C4-2B (cell line): Measurements from ENCODE around the gene PAM16.

ENCODE experiments used
- H3K27ac ChIP-seq: fragments of 450-650 bp; 2 replicates; pipeline ENCODE4 v1.5.1; 2017
- ZFX ChIP-seq: fragments of 450-650 bp; IDR thresholded peaks from 2 replicates; pipeline ENCODE4 v1.6.1; 2017
- TF ChIP-seq, protein P1 (sequence below): fragments of 450-650 bp; conservative IDR thresholded peaks from 2 replicates; pipeline ENCODE4 v1.5.1; 2017; ENCODE audit warnings: mild to moderate bottlenecking

The PAM16 gene

GRCh38 chr16:4339909-4340308 is 11.2 kb downstream of the PAM16 start:
- TF ChIP-seq ZFX, result no peak
- TF ChIP-seq, protein P1, sequence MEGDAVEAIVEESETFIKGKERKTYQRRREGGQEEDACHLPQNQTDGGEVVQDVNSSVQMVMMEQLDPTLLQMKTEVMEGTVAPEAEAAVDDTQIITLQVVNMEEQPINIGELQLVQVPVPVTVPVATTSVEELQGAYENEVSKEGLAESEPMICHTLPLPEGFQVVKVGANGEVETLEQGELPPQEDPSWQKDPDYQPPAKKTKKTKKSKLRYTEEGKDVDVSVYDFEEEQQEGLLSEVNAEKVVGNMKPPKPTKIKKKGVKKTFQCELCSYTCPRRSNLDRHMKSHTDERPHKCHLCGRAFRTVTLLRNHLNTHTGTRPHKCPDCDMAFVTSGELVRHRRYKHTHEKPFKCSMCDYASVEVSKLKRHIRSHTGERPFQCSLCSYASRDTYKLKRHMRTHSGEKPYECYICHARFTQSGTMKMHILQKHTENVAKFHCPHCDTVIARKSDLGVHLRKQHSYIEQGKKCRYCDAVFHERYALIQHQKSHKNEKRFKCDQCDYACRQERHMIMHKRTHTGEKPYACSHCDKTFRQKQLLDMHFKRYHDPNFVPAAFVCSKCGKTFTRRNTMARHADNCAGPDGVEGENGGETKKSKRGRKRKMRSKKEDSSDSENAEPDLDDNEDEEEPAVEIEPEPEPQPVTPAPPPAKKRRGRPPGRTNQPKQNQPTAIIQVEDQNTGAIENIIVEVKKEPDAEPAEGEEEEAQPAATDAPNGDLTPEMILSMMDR, result no peak
- no peak overlapping the region for H3K27ac ChIP-seq

DNA sequence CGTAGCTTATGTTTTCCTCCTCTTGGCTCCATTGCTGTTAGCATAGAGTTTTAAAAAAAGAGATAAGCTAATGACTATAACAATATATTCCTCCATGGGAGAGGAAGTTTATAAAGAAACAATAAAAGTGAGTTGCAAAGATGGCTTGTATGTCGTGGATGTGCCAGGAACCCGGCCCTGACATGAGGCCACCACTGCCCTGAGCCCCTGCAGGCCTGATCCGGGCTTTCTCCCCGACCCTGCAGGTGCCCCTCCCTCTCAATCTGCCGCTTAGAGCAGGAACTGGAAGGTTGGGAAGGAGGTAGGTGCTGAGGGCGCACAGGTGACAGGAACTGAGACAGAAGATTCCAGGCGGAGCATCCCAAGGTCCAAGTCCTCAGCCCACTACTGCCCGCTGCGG is 11.7 kb downstream of the PAM16 start:
- no peak overlapping the region for H3K27ac ChIP-seq
- no peak for TF ChIP-seq ZFX
- TF ChIP-seq, protein P1, result no peak

DNA sequence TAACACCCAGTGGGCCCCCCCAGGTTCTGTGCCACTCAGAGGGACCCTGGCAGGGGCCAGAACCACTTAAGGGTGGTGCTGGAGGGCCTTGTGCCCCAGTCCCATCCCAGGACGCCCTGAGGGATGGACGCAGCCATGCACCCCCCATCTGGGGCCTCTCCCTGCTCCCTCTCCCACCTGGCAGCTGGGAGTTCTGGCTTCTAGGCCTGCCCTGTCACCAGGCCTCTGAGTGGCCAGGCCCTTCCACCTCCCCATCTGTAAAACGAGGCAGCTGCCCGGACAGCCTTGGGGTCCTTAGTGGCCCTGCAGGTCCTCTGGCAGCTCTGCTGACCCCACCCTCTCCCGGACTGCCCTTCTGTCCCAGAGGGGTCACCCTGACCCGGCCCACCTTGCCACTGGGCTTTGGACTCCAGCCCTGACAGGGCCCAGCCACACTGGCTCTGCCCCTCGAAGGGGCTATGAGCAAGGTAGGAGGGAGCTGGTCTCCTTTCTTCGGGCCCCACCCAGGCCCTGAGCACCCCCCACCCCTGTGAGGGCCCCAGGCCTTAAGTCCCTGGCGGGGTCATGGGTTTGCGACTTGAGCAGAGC is 12.3 kb downstream of the PAM16 start:
- TF ChIP-seq, protein P1, result no peak
- no peak for TF ChIP-seq ZFX
- H3K27ac ChIP-seq, result no peak overlapping the region

DNA sequence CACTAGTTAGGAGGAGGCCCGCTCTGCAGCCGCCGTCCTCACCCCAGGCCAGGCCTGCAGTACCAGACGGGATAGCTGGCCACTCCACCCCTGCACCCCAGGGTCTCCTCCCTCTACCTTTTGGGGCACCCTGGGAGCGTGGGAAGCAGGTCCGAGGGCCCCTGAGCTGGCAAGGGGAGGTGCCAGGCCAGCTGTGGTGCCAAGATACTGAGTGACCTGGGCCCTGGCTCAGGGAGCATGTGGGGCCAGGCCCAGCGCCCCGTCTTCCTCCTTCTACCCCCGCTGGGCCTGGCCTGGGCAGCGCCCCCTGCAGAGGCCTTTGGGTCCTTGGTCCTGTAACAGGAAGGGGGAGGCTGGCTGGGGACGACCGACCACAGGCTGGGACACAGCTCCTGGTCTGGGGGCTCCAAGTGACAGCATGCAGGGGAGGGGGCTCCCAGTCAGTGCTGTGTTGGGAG is 13.0 kb downstream of the PAM16 start:
- no peak overlapping the region for H3K27ac ChIP-seq
- TF ChIP-seq, protein P1, result no peak
- TF ChIP-seq ZFX, result no peak

- TF ChIP-seq, protein P1, result no peak
- no peak for TF ChIP-seq ZFX
- H3K27ac ChIP-seq, result no peak overlapping the region
These were observed 13.5 kb downstream of the PAM16 start for GRCh38 chr16:4337540-4338088.

- TF ChIP-seq ZFX, result no peak
- TF ChIP-seq, protein P1, result no peak
- H3K27ac ChIP-seq, result no peak overlapping the region
These were observed 14.2 kb downstream of the PAM16 start for GRCh38 chr16:4336701-4337539.
